Pancreas (tissue), 10 donors: ENCODE results near the gene ADARB1. TPM values are rescaled to one million over a fixed set of nuclear protein-coding genes. Genes with fewer than 3 reads are reported as not detected.

Experiments
- ATAC-seq, 4 donors: fragments of 200-7000 bp; cut with Tn5 transposase; one replicate each; pipeline versions ENCODE4 v1.8.0 to v1.9.1; 2020; ENCODE audit warnings: mild to moderate bottlenecking in 4 of 4, moderate library complexity in 4 of 4
- DNase-seq, 6 donors: peaks; one replicate each; pipeline ENCODE4 v3.0.0-alpha.2; 2020
- FAIRE-seq: peaks from 2 replicates; lab custom pipeline; 2012; peaks lifted over from hg19 to GRCh38; lab: Jason Lieb, UNC
- H3K27ac ChIP-seq, 4 donors: fragments of 200-600 bp; sonication (generic); 1 replicate in 3 of 4; 2 replicates in 1 of 4; pipeline versions ENCODE4 v1.5.0 to v1.8.0; 2020
- H3K27me3 ChIP-seq, 4 donors: fragments of 200-600 bp; one replicate each; pipeline ENCODE4 v1.8.0; 2021
- H3K36me3 ChIP-seq, 3 donors: fragments of 200-600 bp; sonication (generic) in 1 of 3; one replicate each; pipeline versions ENCODE4 v1.5.0 to v1.8.0; 2020 to 2021
- H3K4me1 ChIP-seq, 3 donors: fragments of 200-600 bp; one replicate each; pipeline ENCODE4 v1.8.0; 2021
- H3K4me3 ChIP-seq, 4 donors: fragments of 200-600 bp; sonication (generic) in 2 of 4; one replicate each; pipeline versions ENCODE4 v1.5.0 to v1.8.0; 2020 to 2021
- H3K9me3 ChIP-seq, 4 donors: fragments of 200-600 bp; one replicate each; pipeline ENCODE4 v1.8.0; 2021
- CTCF ChIP-seq, 4 donors: fragments of 200-600 bp; sonication (generic) in 3 of 4; IDR thresholded peaks; one replicate each; pipeline versions ENCODE4 v1.5.0 to v1.8.0; 2021; ENCODE audit warnings: antibody characterized with exemption in 4 of 4
- WGBS, 2 donors: extraction: QIAGEN DNeasy Blood & Tissue Kit; methylation state at CpG; one replicate each; pipeline ENCODE4 v1.1.7; 2013; 5-methylcytosine and 5-hydroxymethylcytosine counted together
- intact Hi-C, 3 donors: fragments of 100-400 bp; cut with DNase I; formaldehyde crosslinking; loops; one replicate each; pipeline versions ENCODE4 v1.11.1 to v1.14.2; 2022
- polyA plus RNA-seq, 2 donors: library from polyadenylated mRNA; stranded (reverse); fragments of 200-250 nt; gene quantifications; one replicate each; pipeline ENCODE4 v1.2.3, GENCODE V29; 2013
- total RNA-seq, 6 donors: library from RNA; stranded (reverse); fragmentation: NEBNext Ultra II Directional in 4 of 6; extraction: Animal tissue kit (Norgen Biotek cat#: 25700) in 4 of 6; gene quantifications; one replicate each; pipeline versions ENCODE4 v1.2.1 to v1.2.4, GENCODE V29; 2021 to 2023
- donor health status: healthy with polysubstance abuse.
- donor health status: DM: no; HTN: no; CAD: no; lungs with moderate emphysema.
- donor health status: DM: no; HTN: no; CAD: no.
- donor health status: control.
- donor health status: control.
- donor health status: Bipolar disorder and iron deficiency.
- donor health status: DM: yes; HTN: yes; CAD: no.
- donor health status: DM: no; HTN: no; CAD: no.
- donor health status: DM: no; HTN: no; CAD: no.
- donor health status: DM: yes; HTN: yes; CAD: no.

Gene ADARB1
- total and polyA plus RNA-seq, 8 donors, result 5.4 to 10.1 (median 6.3) TPM

- WGBS, 2 donors, result 86 to 87% methylated on average over 14 of the region's 14 CpGs
- H3K36me3 ChIP-seq, result no peaks in the 10 kb centered on the region
- no peak overlapping the region for H3K4me3 ChIP-seq
- no peaks in the 10 kb centered on the region for H3K27me3 ChIP-seq
- no peaks in the 10 kb centered on the region for H3K4me1 ChIP-seq
- no peak for ATAC-seq
- no peak for TF ChIP-seq CTCF (IDR thresholded peaks at IDR 0.05)
- intact Hi-C loops, result loop anchor here in 1 of 3 donors (10.0 kb wide), 1 partner anchor 286 kb away; no protein-coding TSS in a partner anchor
- DNase-seq, result no peak
- H3K27ac ChIP-seq, result no peak overlapping the region
- no peak for FAIRE-seq
- no peaks in the 10 kb centered on the region for H3K9me3 ChIP-seq
Measured at GRCh38 chr21:45148316-45148990, 74.1 kb downstream of the ADARB1 start.

- Histone ChIP-seq H3K27ac (no peak overlapping the region), H3K36me3 (no peaks in the 10 kb centered on the region), H3K4me3 (no peak overlapping the region), H3K4me1 (no peaks in the 10 kb centered on the region), H3K27me3 (no peaks in the 10 kb centered on the region), H3K9me3 (no peaks in the 10 kb centered on the region)
- DNase-seq, result no peak
- no peak for FAIRE-seq
- ATAC-seq, result no peak
- intact Hi-C loops, result loop anchor here in 1 of 3 donors (10.0 kb wide), 1 partner anchor 286 kb away; no protein-coding TSS in a partner anchor
- WGBS, 2 donors, result 79 to 83% methylated on average over 5 of the region's 5 CpGs
- no peak for TF ChIP-seq CTCF (IDR thresholded peaks at IDR 0.05)
Measured at GRCh38 chr21:45149021-45149420, 74.6 kb downstream of the ADARB1 start.

GRCh38 chr21:45150638-45151131 is 76.3 kb downstream of the ADARB1 start:
- ATAC-seq (no peak), DNase-seq (no peak), FAIRE-seq (no peak)
- H3K27ac ChIP-seq, result no peak overlapping the region
- 83 to 91% methylated on average over 6 of the region's 6 CpGs for WGBS, 2 donors
- TF ChIP-seq CTCF (IDR thresholded peaks at IDR 0.05), result no peak
- intact Hi-C loops, result no loop called here
- no peaks in the 10 kb centered on the region for H3K27me3 ChIP-seq
- H3K4me3 ChIP-seq, result no peak overlapping the region
- H3K9me3 ChIP-seq, result no peaks in the 10 kb centered on the region
- no peaks in the 10 kb centered on the region for H3K4me1 ChIP-seq
- no peaks in the 10 kb centered on the region for H3K36me3 ChIP-seq

- Histone ChIP-seq H3K9me3 (no peaks in the 10 kb centered on the region), H3K36me3 (no peaks in the 10 kb centered on the region), H3K4me3 (no peak overlapping the region), H3K4me1 (no peaks in the 10 kb centered on the region), H3K27ac (no peak overlapping the region), H3K27me3 (no peaks in the 10 kb centered on the region)
- intact Hi-C loops, result no loop called here
- DNase-seq (no peak), ATAC-seq (no peak), FAIRE-seq (no peak)
- 75 to 83% methylated on average over 10 of the region's 10 CpGs for WGBS, 2 donors
- TF ChIP-seq CTCF (IDR thresholded peaks at IDR 0.05), result no peak
Measured at GRCh38 chr21:45151445-45152160, 77.2 kb downstream of the ADARB1 start.
